ENCODE results near the gene EXOC8. TPM values are rescaled to one million over a fixed set of nuclear protein-coding genes. Genes with fewer than 3 reads are reported as not detected.

EXOC8 gene
- total and polyA plus RNA-seq, 9 of the 15 experiments (the other 6 are each of a cell fraction or from before 2014, with no cell fraction given) = 2.1 to 13.6 (median 7.2) TPM

- no peaks in the 10 kb centered on the region for H3K9me1 ChIP-seq (ENCODE audit: control insufficient read depth, insufficient read depth, low read length)
- CTCF ChIA-PET (ENCODE audit: low intra/inter-chr PET ratio) = no interaction called here
- no peaks in the 10 kb centered on the region for H3K9me3 ChIP-seq (replicated peaks; ENCODE audit: control insufficient read depth, insufficient read depth, low read depth, low read length)
- H3K9ac ChIP-seq (ENCODE audit: insufficient read depth in 1 of 2, low read depth in 2 of 2, low read length in 2 of 2) = no peak overlapping the region
- H3K36me3 ChIP-seq (ENCODE audit: control insufficient read depth, insufficient read depth, low read length) = no peaks in the 10 kb centered on the region; the same call in 2 of the 3 replicates
- WGBS (ENCODE audit: insufficient coverage, low coverage, missing lambda C conversion rate) = 93% methylated on average over 3 of the region's 3 CpGs
- BruUV-seq (replicated peaks) = no TSS peak
- intact Hi-C loops (cut with micrococcal nuclease) = no loop called here
- no peak overlapping the region for H2AFZ ChIP-seq (ENCODE audit: low read depth, low read length)
- no peak for DNase-seq (ENCODE audit: extremely low read depth in 1 of 4, low spot score in 3 of 4)
- 0 out of 5 replicates have a peak, but pooled peaks cover 0 to under 1% of the 10 kb centered on the region in 2 experiments for H3K4me1 ChIP-seq (replicated peaks in 1 of 2; ENCODE audit: control insufficient read depth in 2 of 2, insufficient read depth in 2 of 2, low read length in 2 of 2)
- ATAC-seq = no peak
- POLR2A ChIA-PET = interaction anchor here (0.6 to 1.2 kb wide), 4 partner anchors 10 to 144 kb away, joined by 3 to 4 read pairs (median 3); no protein-coding TSS in a partner anchor
- peaks cover 89% of the 10 kb centered on the region for H3K79me2 ChIP-seq (ENCODE audit: control insufficient read depth, insufficient read depth, low read length)
- TF ChIP-seq NR3C1 (CRISPR knock-in tag; IDR thresholded peaks at IDR 0.05) (no peak), MTA3 (IDR thresholded peaks at IDR 0.05; ENCODE audit: borderline replicate concordance) (no peak), PHB (CRISPR knock-in tag; IDR thresholded peaks at IDR 0.05) (no peak), ILK (tag; IDR thresholded peaks at IDR 0.05; ENCODE audit: borderline replicate concordance, low read depth) (no peak), SIN3A (IDR thresholded peaks at IDR 0.05; ENCODE audit: borderline replicate concordance in 2 of 2, control insufficient read depth in 1 of 2, low read depth in 2 of 2, low read length in 2 of 2) (no peak), RNF219 (CRISPR knock-in tag; IDR thresholded peaks at IDR 0.05) (no peak), ARID3A (IDR thresholded peaks at IDR 0.05; ENCODE audit: borderline replicate concordance, low read depth, low read length) (no peak), NUFIP1 (IDR thresholded peaks at IDR 0.05; ENCODE audit: partially characterized antibody) (no peak), ZNF253 (CRISPR knock-in tag; conservative IDR thresholded peaks at IDR 0.05) (no peak), NONO (IDR thresholded peaks at IDR 0.05; ENCODE audit: low read depth in 2 of 2, low read length in 1 of 2) (no peak)
- peaks cover 16% of the 10 kb centered on the region for H4K20me1 ChIP-seq (replicated peaks; ENCODE audit: control insufficient read depth, insufficient read depth, low read length)
- no peak for FAIRE-seq
- no peak overlapping the region for H3K27ac ChIP-seq (ENCODE audit: extremely low read depth, low read depth, low read length)
- no peaks in the 10 kb centered on the region for H3K27me3 ChIP-seq (ENCODE audit: control insufficient read depth in 2 of 2, insufficient read depth in 2 of 2, low read length in 2 of 2)
- H3K4me3 ChIP-seq = no peak overlapping the region
- H3K4me2 ChIP-seq (ENCODE audit: insufficient read depth, low read length) = no peak overlapping the region
- in situ Hi-C loops (cut with MboI) = no loop called here
Observed at GRCh38 chr1:231382426-231382825, 44.8 kb upstream of the EXOC8 start.
